ENCODE results near the gene HSPB1. TPM values are rescaled to one million over a fixed set of nuclear protein-coding genes. Genes with fewer than 3 reads are reported as not detected.
"Not testable (repeated sequence)": the region's sequence is repeated elsewhere in the genome, so short reads cannot be mapped to it uniquely, and the experiment has no call there.

Gene HSPB1
- total RNA-seq, 1 experiment from 2014 or later: 82.1 TPM

DNA sequence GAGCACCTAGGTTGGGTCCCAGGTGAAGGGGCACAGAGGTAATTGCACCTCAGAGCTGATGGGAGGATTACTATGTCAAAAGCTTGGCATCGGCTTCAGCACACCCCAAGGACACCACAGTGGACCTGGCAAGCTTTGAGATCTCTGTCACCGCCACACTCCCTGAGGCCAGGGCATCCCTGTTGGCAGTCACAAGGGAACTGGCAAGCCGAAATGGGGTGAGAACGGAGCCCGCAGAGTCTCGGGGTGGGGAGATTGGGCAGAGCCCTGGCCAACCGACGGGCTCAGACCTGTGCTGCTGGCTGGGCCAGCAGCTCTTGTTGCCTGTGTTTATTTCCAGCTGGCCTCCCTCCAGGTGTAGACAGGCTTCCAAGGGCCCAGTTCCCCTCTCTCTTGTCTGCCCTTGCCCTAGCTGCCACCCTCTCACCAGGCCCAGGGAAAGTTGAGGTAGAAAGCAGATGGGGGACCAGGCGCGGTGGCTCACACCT lies 2.5 kb downstream of the HSPB1 start:
- BruUV-seq (replicated peaks): no TSS peak
- POLR2A ChIA-PET: interaction anchor here (0.7 kb wide), 2 partner anchors 54 to 310 kb away, joined by 3 to 4 read pairs; partner anchors contain the start of gene YWHAG
- Histone ChIP-seq H3K36me3 (ENCODE audit: control insufficient read depth, insufficient read depth, low read length) (no peaks in the 10 kb centered on the region), H3K9me3 (no peaks in the 10 kb centered on the region), H3K4me3 (ENCODE audit: low read depth, low read length) (no peak overlapping the region), H3K4me1 (peaks cover 15% of the 10 kb centered on the region), H3K27me3 (replicated peaks; ENCODE audit: control insufficient read depth, insufficient read depth, low read length) (no peaks in the 10 kb centered on the region)
- TF ChIP-seq, protein P1, sequence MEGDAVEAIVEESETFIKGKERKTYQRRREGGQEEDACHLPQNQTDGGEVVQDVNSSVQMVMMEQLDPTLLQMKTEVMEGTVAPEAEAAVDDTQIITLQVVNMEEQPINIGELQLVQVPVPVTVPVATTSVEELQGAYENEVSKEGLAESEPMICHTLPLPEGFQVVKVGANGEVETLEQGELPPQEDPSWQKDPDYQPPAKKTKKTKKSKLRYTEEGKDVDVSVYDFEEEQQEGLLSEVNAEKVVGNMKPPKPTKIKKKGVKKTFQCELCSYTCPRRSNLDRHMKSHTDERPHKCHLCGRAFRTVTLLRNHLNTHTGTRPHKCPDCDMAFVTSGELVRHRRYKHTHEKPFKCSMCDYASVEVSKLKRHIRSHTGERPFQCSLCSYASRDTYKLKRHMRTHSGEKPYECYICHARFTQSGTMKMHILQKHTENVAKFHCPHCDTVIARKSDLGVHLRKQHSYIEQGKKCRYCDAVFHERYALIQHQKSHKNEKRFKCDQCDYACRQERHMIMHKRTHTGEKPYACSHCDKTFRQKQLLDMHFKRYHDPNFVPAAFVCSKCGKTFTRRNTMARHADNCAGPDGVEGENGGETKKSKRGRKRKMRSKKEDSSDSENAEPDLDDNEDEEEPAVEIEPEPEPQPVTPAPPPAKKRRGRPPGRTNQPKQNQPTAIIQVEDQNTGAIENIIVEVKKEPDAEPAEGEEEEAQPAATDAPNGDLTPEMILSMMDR (IDR thresholded peaks at IDR 0.05; ENCODE audit: insufficient read depth in 1 of 2, low read depth in 1 of 2, low read length in 1 of 2, severe bottlenecking in 1 of 2, unreplicated experiment in 1 of 2): no peak
- CTCF ChIA-PET: interaction anchor here (0.7 to 1.1 kb wide), 2 partner anchors 9 to 922 kb away, joined by 3 to 4 read pairs; no protein-coding TSS in a partner anchor
- intact Hi-C loops (cut with micrococcal nuclease; ENCODE audit: unreplicated experiment): no loop called here
- no peak overlapping the region for H3K4me3 Mint-ChIP-seq (ENCODE audit: unreplicated experiment)
- peaks cover 7% of the 10 kb centered on the region for H3K36me3 Mint-ChIP-seq (ENCODE audit: insufficient read depth, unreplicated experiment)
- H3K4me1 Mint-ChIP-seq (ENCODE audit: low read depth, unreplicated experiment): peaks cover 6% of the 10 kb centered on the region
- DNase-seq: no peak
- no peaks in the 10 kb centered on the region for H3K27me3 Mint-ChIP-seq (ENCODE audit: insufficient read depth, unreplicated experiment)
- H3K27ac Mint-ChIP-seq (ENCODE audit: unreplicated experiment): no peak overlapping the region
- H3K9me3 Mint-ChIP-seq (ENCODE audit: unreplicated experiment): no peaks in the 10 kb centered on the region

DNA sequence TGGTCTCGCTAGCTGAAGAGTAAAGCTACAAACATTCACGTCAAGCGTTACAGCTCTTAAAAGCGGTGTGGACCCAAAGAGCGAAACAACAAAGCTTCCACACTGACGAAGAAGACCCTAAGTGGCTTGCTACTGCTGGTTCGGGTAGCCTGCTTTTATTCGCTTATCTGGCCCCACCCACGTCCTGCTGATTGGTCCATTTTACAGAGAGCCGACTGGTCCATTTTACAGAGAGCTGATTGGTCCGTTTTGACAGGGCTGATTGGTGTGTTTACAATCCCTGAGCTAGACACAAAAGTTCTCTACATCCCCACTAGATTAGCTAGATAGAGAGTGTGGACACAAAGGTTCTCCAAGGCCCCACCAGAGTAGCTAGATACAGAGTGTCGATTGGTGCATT lies 6.4 kb downstream of the HSPB1 start:
- H3K4me3 ChIP-seq (ENCODE audit: low read depth, low read length); BruUV-seq (replicated peaks); H3K4me1 Mint-ChIP-seq (ENCODE audit: low read depth, unreplicated experiment); H3K9me3 Mint-ChIP-seq (ENCODE audit: unreplicated experiment); DNase-seq; H3K36me3 Mint-ChIP-seq (ENCODE audit: insufficient read depth, unreplicated experiment); H3K9me3 ChIP-seq; POLR2A ChIA-PET; H3K27me3 Mint-ChIP-seq (ENCODE audit: insufficient read depth, unreplicated experiment); intact Hi-C loops (cut with micrococcal nuclease; ENCODE audit: unreplicated experiment); H3K27me3 ChIP-seq (replicated peaks; ENCODE audit: control insufficient read depth, insufficient read depth, low read length); H3K4me1 ChIP-seq; H3K4me3 Mint-ChIP-seq (ENCODE audit: unreplicated experiment); H3K27ac Mint-ChIP-seq (ENCODE audit: unreplicated experiment); H3K36me3 ChIP-seq (ENCODE audit: control insufficient read depth, insufficient read depth, low read length): not testable (repeated sequence)
- CTCF ChIA-PET: interaction anchor here (0.5 to 0.6 kb wide), 2 partner anchors 50 to 319 kb away, joined by 3 to 5 read pairs; no protein-coding TSS in a partner anchor

DNA sequence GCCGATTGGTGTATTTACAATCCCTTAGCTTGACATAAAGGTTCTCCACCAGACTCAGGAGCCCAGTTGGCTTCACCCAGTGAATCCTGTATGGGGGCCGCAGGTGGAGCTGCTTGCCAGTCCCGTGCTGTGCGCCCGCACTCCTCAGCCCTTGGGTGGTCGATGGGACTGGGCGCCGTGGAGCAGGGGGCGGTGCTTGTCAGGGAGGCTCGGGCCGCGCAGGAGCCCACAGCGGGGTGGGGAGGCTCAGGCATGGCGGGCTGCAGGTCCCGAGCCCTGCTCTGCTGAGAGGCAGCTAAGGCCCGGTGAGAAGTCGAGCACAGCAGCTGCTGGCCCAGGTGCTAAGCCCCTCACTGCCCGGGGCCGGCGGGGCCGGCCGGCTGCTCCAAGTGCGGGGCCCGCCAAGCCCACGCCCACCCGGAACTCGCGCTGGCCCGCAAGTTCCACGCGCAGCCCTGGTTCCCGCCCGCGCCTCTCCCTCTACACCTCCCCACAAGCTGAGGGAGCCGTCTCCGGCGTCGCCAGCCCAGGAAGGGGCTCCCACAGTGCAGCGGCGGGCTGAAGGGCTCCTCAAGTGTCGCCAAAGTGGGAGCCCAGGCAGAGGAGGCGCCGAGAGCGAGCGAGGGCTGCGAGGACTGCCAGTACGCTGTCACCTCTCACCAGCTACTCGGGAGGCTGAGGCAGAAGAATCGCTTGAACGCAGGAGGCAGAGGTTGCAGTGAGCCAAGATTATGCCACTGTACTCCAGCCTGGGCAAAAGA lies 7.0 kb downstream of the HSPB1 start:
- H3K27ac Mint-ChIP-seq (ENCODE audit: unreplicated experiment); H3K4me3 ChIP-seq (ENCODE audit: low read depth, low read length); H3K4me1 Mint-ChIP-seq (ENCODE audit: low read depth, unreplicated experiment); H3K27me3 ChIP-seq (replicated peaks; ENCODE audit: control insufficient read depth, insufficient read depth, low read length); H3K9me3 Mint-ChIP-seq (ENCODE audit: unreplicated experiment); H3K27me3 Mint-ChIP-seq (ENCODE audit: insufficient read depth, unreplicated experiment); intact Hi-C loops (cut with micrococcal nuclease; ENCODE audit: unreplicated experiment); H3K36me3 Mint-ChIP-seq (ENCODE audit: insufficient read depth, unreplicated experiment); BruUV-seq (replicated peaks); H3K9me3 ChIP-seq; DNase-seq; H3K4me3 Mint-ChIP-seq (ENCODE audit: unreplicated experiment); H3K36me3 ChIP-seq (ENCODE audit: control insufficient read depth, insufficient read depth, low read length); H3K4me1 ChIP-seq: not testable (repeated sequence)
- ChIA-PET POLR2A (interaction anchor here (0.7 kb wide), 1 partner anchor 12 kb away, joined by 5 read pairs; no protein-coding TSS in a partner anchor), CTCF (interaction anchor here (0.6 kb wide), 1 partner anchor 50 kb away, joined by 5 read pairs; no protein-coding TSS in a partner anchor)
